Endometrial microvascular endothelial cells (primary cell): ENCODE measurements around the gene TGFBR3L. TPM values are rescaled to one million over a fixed set of nuclear protein-coding genes. Genes with fewer than 3 reads are reported as not detected.

Source experiments
- in situ Hi-C: cut with HindIII; loops from 2 replicates; pipeline ENCODE4 v1.10.0; 2017; ENCODE audit warnings: low sequenced_read_pairs, low pct_unique_long_range_greater_than_20kb; ENCODE audit errors: inconsistent ontology term
- total RNA-seq: library from RNA; depleted of rRNA; stranded (reverse); fragments of >200 nt; gene quantifications from one replicate; pipeline ENCODE4 v1.2.3, GENCODE V29; 2015; ENCODE audit errors: inconsistent ontology term

The TGFBR3L gene
- total RNA-seq, 1 donor from 2014 or later: not detected

- in situ Hi-C loops: no loop called here
Measured at GRCh38 chr19:7900931-7901330, 13.7 kb upstream of the TGFBR3L start.

- in situ Hi-C loops: no loop called here
Measured at GRCh38 chr19:7901337-7901736, 13.3 kb upstream of the TGFBR3L start.

- in situ Hi-C loops: no loop called here
Measured at GRCh38 chr19:7902796-7903243, 11.8 kb upstream of the TGFBR3L start.

GRCh38 chr19:7903244-7904073 lies 11.2 kb upstream of the TGFBR3L start, which contains the start of gene MAP2K7:
TSS of gene MAP2K7 (plus strand) at chr19:7903877. CDS start at chr19:7903945, 68 bp downstream.
- in situ Hi-C loops: no loop called here

- in situ Hi-C loops: no loop called here
Measured at GRCh38 chr19:7904074-7905020, 10.3 kb upstream of the TGFBR3L start.

GRCh38 chr19:7905268-7905667 lies 9.4 kb upstream of the TGFBR3L start:
- in situ Hi-C loops: no loop called here

- in situ Hi-C loops: no loop called here
Measured at GRCh38 chr19:7905859-7906258, 8.8 kb upstream of the TGFBR3L start.

GRCh38 chr19:7907122-7907521 lies 7.5 kb upstream of the TGFBR3L start:
- in situ Hi-C loops: no loop called here

GRCh38 chr19:7907544-7907943 lies 7.1 kb upstream of the TGFBR3L start:
- in situ Hi-C loops: no loop called here

- in situ Hi-C loops: no loop called here
Measured at GRCh38 chr19:7908078-7908699, 6.4 kb upstream of the TGFBR3L start.

- in situ Hi-C loops: no loop called here
Measured at GRCh38 chr19:7908742-7909461, 5.7 kb upstream of the TGFBR3L start.

GRCh38 chr19:7909471-7910067 lies 5.1 kb upstream of the TGFBR3L start:
- in situ Hi-C loops: no loop called here

- in situ Hi-C loops: no loop called here
Measured at GRCh38 chr19:7910321-7911161, 4.1 kb upstream of the TGFBR3L start.

GRCh38 chr19:7911508-7912143 lies 3.0 kb upstream of the TGFBR3L start:
- in situ Hi-C loops: no loop called here

- in situ Hi-C loops: no loop called here
Measured at GRCh38 chr19:7912144-7912696, 2.4 kb upstream of the TGFBR3L start.

- in situ Hi-C loops: no loop called here
Measured at GRCh38 chr19:7912697-7913564, 1.7 kb upstream of the TGFBR3L start.
